RWPE2 (cell line): Measurements from ENCODE around the gene ASB18.
A peak's percentile ranks its signal among the peaks of the same experiment; 100 is the strongest.

Experiments used
- ATAC-seq: fragments of 200-7000 bp; cut with Tn5 transposase; 3 replicates; pipeline ENCODE4 v1.9.1; 2021; ENCODE audit warnings: low read depth
- DNase-seq: peaks from one replicate; pipeline ENCODE4 v3.0.0-alpha.2; 2020; ENCODE audit warnings: low spot score
- H3K27ac ChIP-seq: fragments of 450-650 bp; 2 replicates; pipeline ENCODE4 v1.5.1; 2017; ENCODE audit warnings: mild to moderate bottlenecking; ENCODE audit not compliant: poor library complexity, severe bottlenecking
- H3K27me3 ChIP-seq: fragments of 250-450 bp; sonication (Bioruptor Pico); 2 replicates; pipeline ENCODE4 v1.5.1; 2021; ENCODE audit warnings: mild to moderate bottlenecking, moderate library complexity; ENCODE audit not compliant: insufficient read depth, poor library complexity, severe bottlenecking
- H3K36me3 ChIP-seq: fragments of 250-450 bp; sonication (Bioruptor Pico); 2 replicates; pipeline ENCODE4 v1.5.1; 2020; ENCODE audit warnings: low read depth, mild to moderate bottlenecking, moderate library complexity
- H3K4me1 ChIP-seq: fragments of 250-450 bp; sonication (Bioruptor Pico); 2 replicates; pipeline ENCODE4 v1.5.1; 2021; ENCODE audit warnings: mild to moderate bottlenecking, moderate library complexity; ENCODE audit not compliant: insufficient read depth, poor library complexity, severe bottlenecking
- H3K4me3 ChIP-seq: fragments of 250-450 bp; sonication (Bioruptor Pico); 2 replicates; pipeline ENCODE4 v1.5.1; 2021; ENCODE audit warnings: mild to moderate bottlenecking, moderate library complexity; ENCODE audit not compliant: severe bottlenecking
- H3K9me3 ChIP-seq: fragments of 250-450 bp; sonication (Bioruptor Pico); 2 replicates; pipeline ENCODE4 v1.5.1; 2021; ENCODE audit warnings: mild to moderate bottlenecking, moderate library complexity; ENCODE audit not compliant: severe bottlenecking
- CTCF ChIP-seq: fragments of 450-650 bp; IDR thresholded peaks from one replicate; pipeline ENCODE4 v1.5.1; 2017; ENCODE audit warnings: mild to moderate bottlenecking, moderate library complexity; ENCODE audit not compliant: poor library complexity, severe bottlenecking

The ASB18 gene

DNA sequence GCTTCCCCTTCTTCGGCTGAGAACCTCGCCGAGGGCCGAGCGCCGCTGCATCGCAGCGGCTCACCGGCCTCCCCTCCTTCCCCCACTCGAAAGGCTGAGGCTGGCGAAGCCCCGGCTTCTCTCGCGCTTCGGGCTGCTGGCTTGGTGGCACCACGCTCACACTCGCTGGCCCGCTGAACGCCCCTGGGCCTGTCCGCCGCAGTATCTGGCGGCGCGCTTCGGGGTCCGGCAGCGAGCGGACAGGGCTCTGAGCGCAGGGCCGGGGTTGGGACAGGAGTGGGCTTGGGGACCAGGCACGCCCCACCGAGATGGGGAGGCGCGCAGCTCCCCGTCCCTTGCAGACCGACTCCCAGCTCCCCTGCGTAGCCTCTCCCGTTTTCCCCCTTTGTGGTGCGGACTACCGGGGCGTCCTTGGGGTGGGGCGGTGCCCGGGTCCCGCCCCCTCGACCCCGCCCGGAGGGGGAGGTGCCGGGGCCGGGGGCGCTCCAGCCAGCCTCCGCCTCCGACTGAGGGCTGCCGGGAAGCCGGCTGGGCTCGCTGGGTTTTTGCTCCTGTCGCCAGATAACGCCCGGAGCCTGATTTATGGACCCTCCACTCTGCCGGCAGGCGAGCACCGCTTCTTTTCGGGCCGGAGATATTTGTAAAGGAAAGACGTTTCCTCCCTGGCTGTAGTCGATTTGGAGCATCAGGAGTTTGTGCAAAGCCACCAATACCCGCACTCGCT lies 99.8 kb downstream of the ASB18 start:
- peaks cover 7% of the 10 kb centered on the region for H3K4me1 ChIP-seq
- peaks cover 45% of the 10 kb centered on the region for H3K27me3 ChIP-seq
- peak overlapping the region; percentile 14 for H3K4me3 ChIP-seq
- no peaks in the 10 kb centered on the region for H3K9me3 ChIP-seq
- ATAC-seq: no peak
- no peak for TF ChIP-seq CTCF
- no peak for DNase-seq
- H3K36me3 ChIP-seq: no peaks in the 10 kb centered on the region
- H3K27ac ChIP-seq: no peak overlapping the region

- Histone ChIP-seq H3K4me3 (no peak overlapping the region), H3K27me3 (peaks cover 37% of the 10 kb centered on the region), H3K27ac (no peak overlapping the region), H3K4me1 (peaks cover 7% of the 10 kb centered on the region), H3K36me3 (no peaks in the 10 kb centered on the region), H3K9me3 (no peaks in the 10 kb centered on the region)
- TF ChIP-seq CTCF: no peak
- ATAC-seq: no peak
- DNase-seq: no peak
Observed at GRCh38 chr2:236163471-236164200, 100.6 kb downstream of the ASB18 start.

DNA sequence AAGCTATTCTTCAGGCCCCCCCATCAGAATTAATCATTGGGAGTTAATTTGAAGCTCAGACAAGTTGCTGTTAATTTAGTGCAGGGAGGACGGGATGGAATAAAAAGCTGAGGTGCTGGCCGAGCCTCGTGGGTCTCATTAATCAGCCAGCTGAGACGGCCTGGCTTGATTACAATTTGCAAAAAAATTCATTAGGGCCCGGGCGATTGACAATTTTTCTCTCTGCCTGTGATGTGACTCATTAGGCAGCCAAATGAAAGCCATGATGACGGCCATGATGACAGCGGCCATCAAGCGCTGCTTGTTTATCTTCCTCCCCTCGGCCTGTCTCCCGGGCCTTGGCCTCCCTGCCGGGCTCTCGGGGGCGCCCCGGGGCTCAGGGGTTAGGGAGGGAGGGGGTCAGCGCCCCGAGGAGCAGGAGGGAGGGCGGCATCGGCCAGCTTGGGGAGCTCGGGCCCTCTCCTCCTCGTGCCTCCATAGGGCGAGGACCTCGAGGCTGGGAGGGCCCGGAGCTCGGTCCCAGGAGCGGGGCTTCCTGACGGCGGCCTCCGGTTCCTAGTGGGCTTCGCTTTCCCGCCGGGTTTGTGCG lies 101.2 kb downstream of the ASB18 start:
- Histone ChIP-seq H3K4me1 (peaks cover 7% of the 10 kb centered on the region), H3K9me3 (no peaks in the 10 kb centered on the region), H3K4me3 (no peak overlapping the region), H3K27me3 (peaks cover 34% of the 10 kb centered on the region), H3K27ac (no peak overlapping the region), H3K36me3 (no peaks in the 10 kb centered on the region)
- TF ChIP-seq CTCF: no peak
- ATAC-seq (no peak), DNase-seq (no peak)

GRCh38 chr2:236162031-236162845 lies 102.0 kb downstream of the ASB18 start:
- H3K9me3 ChIP-seq: no peaks in the 10 kb centered on the region
- peaks cover 34% of the 10 kb centered on the region for H3K27me3 ChIP-seq
- no peak overlapping the region for H3K4me3 ChIP-seq
- ATAC-seq: peak; percentile 37; the same call in 2 of the 3 replicates
- no peak for DNase-seq
- TF ChIP-seq CTCF: no peak
- no peaks in the 10 kb centered on the region for H3K36me3 ChIP-seq
- H3K27ac ChIP-seq: no peak overlapping the region
- peaks cover 7% of the 10 kb centered on the region for H3K4me1 ChIP-seq
